Measurements from ENCODE around the gene STAG1.
"Not testable (repeated sequence)": the region's sequence is repeated elsewhere in the genome, so short reads cannot be mapped to it uniquely, and the experiment has no call there.

Gene STAG1

GRCh38 chr3:136651581-136651980, 100.6 kb downstream of the STAG1 start:
- no peak for DNase-seq (ENCODE audit: low read depth)
- H3K4me3 ChIP-seq (ENCODE audit: low read length), result no peak overlapping the region
- TF ChIP-seq CTCF (conservative IDR thresholded peaks at IDR 0.05; ENCODE audit: low read length), result no peak

- TF ChIP-seq CTCF (conservative IDR thresholded peaks at IDR 0.05; ENCODE audit: low read length), result no peak
Measured at GRCh38 chr3:136650461-136650860, 101.7 kb downstream of the STAG1 start.

GRCh38 chr3:136645915-136646314, 106.3 kb downstream of the STAG1 start:
- TF ChIP-seq CTCF (conservative IDR thresholded peaks at IDR 0.05; ENCODE audit: low read length), result no peak
- no peak overlapping the region for H3K4me3 ChIP-seq (ENCODE audit: low read length)
- no peak for DNase-seq (ENCODE audit: low read depth)

More at GRCh38 chr3:136650461-136650860, 101.7 kb downstream of the STAG1 start:
- DNase-seq (ENCODE audit: low read depth), result no peak
- H3K4me3 ChIP-seq (ENCODE audit: low read length), result no peak overlapping the region

- no peak for TF ChIP-seq CTCF (conservative IDR thresholded peaks at IDR 0.05; ENCODE audit: low read length)
- DNase-seq (ENCODE audit: low read depth), result no peak
- no peak overlapping the region for H3K4me3 ChIP-seq (ENCODE audit: low read length)
Measured at GRCh38 chr3:136644212-136644611, 108.0 kb downstream of the STAG1 start.

- not testable (repeated sequence) for DNase-seq (ENCODE audit: low read depth); H3K4me3 ChIP-seq (ENCODE audit: low read length)
Measured at GRCh38 chr3:136643380-136643779, 108.8 kb downstream of the STAG1 start.

GRCh38 chr3:136642711-136643110, 109.5 kb downstream of the STAG1 start:
- no peak for TF ChIP-seq CTCF (conservative IDR thresholded peaks at IDR 0.05; ENCODE audit: low read length)
- H3K4me3 ChIP-seq (ENCODE audit: low read length), result no peak overlapping the region
- no peak for DNase-seq (ENCODE audit: low read depth)

GRCh38 chr3:136639069-136639468, 113.1 kb downstream of the STAG1 start:
- no peak overlapping the region for H3K4me3 ChIP-seq (ENCODE audit: low read length)
- no peak for TF ChIP-seq CTCF (conservative IDR thresholded peaks at IDR 0.05; ENCODE audit: low read length)
- no peak for DNase-seq (ENCODE audit: low read depth)

GRCh38 chr3:136637176-136637575, 115.0 kb downstream of the STAG1 start:
- H3K4me3 ChIP-seq (ENCODE audit: low read length), result no peak overlapping the region
- TF ChIP-seq CTCF (conservative IDR thresholded peaks at IDR 0.05; ENCODE audit: low read length), result no peak
- DNase-seq (ENCODE audit: low read depth), result no peak

Data from AG10803 (cell line).